Lower lobe of right lung (tissue), 2 donors: ENCODE data around the gene RIMS4. TPM values are rescaled to one million over a fixed set of nuclear protein-coding genes. Genes with fewer than 3 reads are reported as not detected.
"Not testable (repeated sequence)": the region's sequence is repeated elsewhere in the genome, so short reads cannot be mapped to it uniquely, and the experiment has no call there.

ENCODE experiments used
- ATAC-seq, 2 donors: fragments of 200-7000 bp; cut with Tn5 transposase; one replicate each; pipeline ENCODE4 v1.9.1; 2020 to 2022; ENCODE audit warnings: mild to moderate bottlenecking in 2 of 2, moderate library complexity in 2 of 2
- DNase-seq: peaks from one replicate; pipeline ENCODE4 v3.0.0-alpha.2; 2020
- H3K27ac ChIP-seq: fragments of 200-600 bp; one replicate; pipeline ENCODE4 v1.8.0; 2022
- H3K27me3 ChIP-seq: fragments of 200-600 bp; one replicate; pipeline ENCODE4 v1.8.0; 2022; ENCODE audit warnings: low read depth
- H3K36me3 ChIP-seq: fragments of 200-600 bp; one replicate; pipeline ENCODE4 v1.8.0; 2022; ENCODE audit warnings: mild to moderate bottlenecking
- H3K4me1 ChIP-seq: fragments of 200-600 bp; one replicate; pipeline ENCODE4 v1.8.0; 2022
- H3K4me3 ChIP-seq: fragments of 200-600 bp; one replicate; pipeline ENCODE4 v1.8.0; 2022; ENCODE audit warnings: mild to moderate bottlenecking
- H3K9me3 ChIP-seq: fragments of 200-600 bp; one replicate; pipeline ENCODE4 v1.8.0; 2022
- intact Hi-C: fragments of 100-400 bp; cut with DNase I; formaldehyde crosslinking; loops from one replicate; pipeline ENCODE4 v1.11.0; 2022
- total RNA-seq: library from RNA; stranded (reverse); fragmentation: NEBNext Ultra II Directional; extraction: Animal tissue kit (Norgen Biotek cat#: 25700); gene quantifications from one replicate; pipeline ENCODE4 v1.2.1, GENCODE V29; 2021
- TF ChIP-seq, protein P1 (sequence below): fragments of 200-600 bp; IDR thresholded peaks from one replicate; pipeline ENCODE4 v1.8.0; 2022; ENCODE audit warnings: antibody characterized with exemption, mild to moderate bottlenecking
- donor health status: DM: no; HTN: yes; CAD: no; lungs with severe emphysema.

The RIMS4 gene
- total RNA-seq, 1 donor from 2014 or later = 3.5 TPM

DNA sequence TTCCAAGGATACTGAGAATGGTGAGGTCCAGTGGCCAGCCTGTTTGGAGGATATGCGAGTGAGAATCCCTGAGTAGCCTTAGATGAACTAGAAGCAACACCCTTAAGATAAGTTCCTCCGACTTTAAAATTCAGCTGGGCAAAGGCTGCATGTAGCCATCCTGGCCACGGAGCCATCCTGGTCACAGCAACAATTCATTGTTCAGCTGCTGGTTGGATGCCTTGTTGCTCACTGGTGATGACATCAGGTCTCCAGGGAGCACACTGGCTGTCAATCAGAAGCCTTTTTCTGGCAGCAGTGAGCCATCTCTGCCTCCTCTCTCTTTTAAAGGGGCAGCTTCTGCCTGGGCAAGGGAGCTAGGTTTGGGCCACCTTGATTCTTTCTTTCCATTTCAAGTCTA lies 22.4 kb upstream of the RIMS4 start:
- no peaks in the 10 kb centered on the region for H3K36me3 ChIP-seq
- H3K4me3 ChIP-seq = no peak overlapping the region
- TF ChIP-seq, protein P1, sequence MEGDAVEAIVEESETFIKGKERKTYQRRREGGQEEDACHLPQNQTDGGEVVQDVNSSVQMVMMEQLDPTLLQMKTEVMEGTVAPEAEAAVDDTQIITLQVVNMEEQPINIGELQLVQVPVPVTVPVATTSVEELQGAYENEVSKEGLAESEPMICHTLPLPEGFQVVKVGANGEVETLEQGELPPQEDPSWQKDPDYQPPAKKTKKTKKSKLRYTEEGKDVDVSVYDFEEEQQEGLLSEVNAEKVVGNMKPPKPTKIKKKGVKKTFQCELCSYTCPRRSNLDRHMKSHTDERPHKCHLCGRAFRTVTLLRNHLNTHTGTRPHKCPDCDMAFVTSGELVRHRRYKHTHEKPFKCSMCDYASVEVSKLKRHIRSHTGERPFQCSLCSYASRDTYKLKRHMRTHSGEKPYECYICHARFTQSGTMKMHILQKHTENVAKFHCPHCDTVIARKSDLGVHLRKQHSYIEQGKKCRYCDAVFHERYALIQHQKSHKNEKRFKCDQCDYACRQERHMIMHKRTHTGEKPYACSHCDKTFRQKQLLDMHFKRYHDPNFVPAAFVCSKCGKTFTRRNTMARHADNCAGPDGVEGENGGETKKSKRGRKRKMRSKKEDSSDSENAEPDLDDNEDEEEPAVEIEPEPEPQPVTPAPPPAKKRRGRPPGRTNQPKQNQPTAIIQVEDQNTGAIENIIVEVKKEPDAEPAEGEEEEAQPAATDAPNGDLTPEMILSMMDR = no peak
- ATAC-seq (no peak), DNase-seq (no peak)
- intact Hi-C loops = no loop called here
- H3K27me3 ChIP-seq = no peaks in the 10 kb centered on the region
- H3K27ac ChIP-seq = no peak overlapping the region
- no peaks in the 10 kb centered on the region for H3K9me3 ChIP-seq
- no peaks in the 10 kb centered on the region for H3K4me1 ChIP-seq

DNA sequence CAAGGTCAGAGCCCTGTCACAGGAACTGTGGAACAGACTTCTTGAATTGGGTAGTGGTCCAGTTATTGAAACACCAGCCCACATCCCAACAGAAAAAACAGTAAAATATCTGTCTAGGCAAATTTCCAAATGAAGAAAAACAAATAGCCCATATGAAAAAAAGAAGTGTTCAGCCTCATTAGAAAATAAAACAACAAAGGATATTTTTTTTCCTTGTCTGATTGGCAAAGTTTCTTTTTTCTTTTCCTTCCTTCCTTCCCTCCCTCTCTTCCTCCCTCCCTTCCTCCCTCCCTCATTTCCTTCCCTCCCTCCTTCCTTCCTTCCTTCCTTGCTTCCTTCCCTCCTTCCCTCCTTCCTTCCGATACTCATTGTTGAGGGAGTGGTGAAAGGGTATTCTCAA lies 20.6 kb upstream of the RIMS4 start:
- Histone ChIP-seq H3K27me3 (no peaks in the 10 kb centered on the region), H3K4me1 (no peaks in the 10 kb centered on the region), H3K27ac (no peak overlapping the region), H3K36me3 (no peaks in the 10 kb centered on the region), H3K9me3 (no peaks in the 10 kb centered on the region), H3K4me3 (no peak overlapping the region)
- ATAC-seq (no peak), DNase-seq (no peak)
- intact Hi-C loops = no loop called here
- TF ChIP-seq, protein P1 = no peak

DNA sequence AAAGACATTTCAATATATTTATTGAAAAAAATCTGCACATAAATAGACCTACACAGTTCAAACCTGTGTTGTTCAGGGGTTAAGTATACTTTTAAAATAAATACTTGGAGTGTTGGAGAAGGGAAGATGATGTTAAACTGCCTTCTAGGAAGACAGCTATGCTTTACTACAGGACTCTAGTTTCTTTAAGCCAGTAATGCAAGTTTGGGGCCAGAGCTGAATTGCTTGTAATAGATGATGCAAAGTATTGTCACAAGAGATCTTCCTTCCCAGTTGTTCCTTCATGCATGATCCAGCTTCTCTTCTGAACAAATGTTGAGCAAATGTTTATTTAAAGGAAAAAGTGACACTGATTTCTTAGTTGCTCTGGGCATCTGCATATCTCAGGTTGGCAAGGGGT lies 20.2 kb upstream of the RIMS4 start:
- no peak for ATAC-seq
- TF ChIP-seq, protein P1 = no peak
- Histone ChIP-seq H3K36me3 (no peaks in the 10 kb centered on the region), H3K4me1 (no peaks in the 10 kb centered on the region), H3K27ac (no peak overlapping the region), H3K27me3 (no peaks in the 10 kb centered on the region), H3K4me3 (no peak overlapping the region), H3K9me3 (no peaks in the 10 kb centered on the region)
- DNase-seq = no peak
- intact Hi-C loops = no loop called here

DNA sequence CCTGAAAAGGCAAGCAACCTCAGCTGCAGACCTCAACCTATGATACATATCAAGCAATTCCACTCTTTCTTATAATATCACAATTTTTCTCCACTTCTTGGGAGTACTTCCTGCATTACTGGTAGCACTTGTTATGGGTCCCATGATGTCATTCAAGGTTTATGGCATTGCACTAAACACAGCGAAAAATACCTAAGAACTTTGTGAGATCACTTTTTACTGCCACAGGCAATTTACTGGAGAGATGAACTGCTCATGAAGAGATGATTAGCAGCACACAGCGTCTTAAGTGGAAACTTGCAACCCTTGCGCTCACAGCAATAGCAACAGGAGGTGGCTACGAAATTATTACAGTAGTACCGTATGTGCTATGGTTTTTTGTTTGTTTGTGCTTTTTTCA lies 19.3 kb upstream of the RIMS4 start:
- no peaks in the 10 kb centered on the region for H3K9me3 ChIP-seq
- no peak overlapping the region for H3K4me3 ChIP-seq
- ATAC-seq (no peak), DNase-seq (no peak)
- H3K4me1 ChIP-seq = no peaks in the 10 kb centered on the region
- H3K27me3 ChIP-seq = no peaks in the 10 kb centered on the region
- H3K36me3 ChIP-seq = no peaks in the 10 kb centered on the region
- TF ChIP-seq, protein P1 = no peak
- no peak overlapping the region for H3K27ac ChIP-seq
- intact Hi-C loops = no loop called here

DNA sequence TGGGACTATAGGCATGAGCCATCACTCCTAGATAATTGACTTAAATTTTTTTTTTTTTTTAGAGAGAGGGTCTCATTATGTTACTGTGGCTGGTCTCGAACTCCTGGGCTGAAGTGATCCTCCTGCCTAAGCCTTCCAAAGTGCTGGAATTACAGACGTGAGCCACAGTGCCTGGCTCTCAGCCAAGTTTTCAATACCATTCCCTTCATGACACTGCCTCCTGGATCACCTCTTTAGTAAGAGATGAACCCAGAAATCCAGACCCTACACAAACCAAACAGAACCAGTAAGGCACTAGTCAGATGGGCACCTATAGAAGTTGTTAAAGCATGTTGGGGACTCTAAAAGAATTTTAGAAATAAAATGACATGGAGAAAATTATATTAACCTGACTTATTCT lies 18.3 kb upstream of the RIMS4 start:
- no peak overlapping the region for H3K27ac ChIP-seq
- no peak for DNase-seq
- no peak for ATAC-seq
- H3K4me3 ChIP-seq = no peak overlapping the region
- intact Hi-C loops = no loop called here
- TF ChIP-seq, protein P1 = no peak
- no peaks in the 10 kb centered on the region for H3K9me3 ChIP-seq
- no peaks in the 10 kb centered on the region for H3K36me3 ChIP-seq
- H3K27me3 ChIP-seq = no peaks in the 10 kb centered on the region
- no peaks in the 10 kb centered on the region for H3K4me1 ChIP-seq

DNA sequence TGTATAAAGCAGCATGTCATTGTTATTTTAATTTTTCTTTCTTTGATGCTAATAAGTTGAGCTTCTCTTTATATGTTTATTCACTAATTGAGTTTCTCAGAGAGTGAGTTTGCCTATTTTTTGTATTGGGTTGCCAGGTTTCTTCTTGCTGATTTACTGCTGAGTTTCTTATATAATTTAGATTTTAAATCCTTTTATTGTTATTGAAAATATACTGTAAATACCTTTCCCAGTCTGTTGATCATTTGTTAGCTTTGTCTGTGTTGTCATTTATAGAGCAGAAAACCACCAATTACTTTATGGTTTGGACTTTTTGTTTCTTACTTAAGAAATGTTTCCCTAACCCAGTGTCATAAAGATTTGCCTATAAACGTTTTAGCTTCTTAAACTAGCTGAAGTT lies 17.1 kb upstream of the RIMS4 start:
- Histone ChIP-seq H3K27me3 (no peaks in the 10 kb centered on the region), H3K4me3 (no peak overlapping the region), H3K27ac (no peak overlapping the region), H3K9me3 (no peaks in the 10 kb centered on the region), H3K36me3 (no peaks in the 10 kb centered on the region), H3K4me1 (no peaks in the 10 kb centered on the region)
- DNase-seq = no peak
- intact Hi-C loops = no loop called here
- no peak for ATAC-seq
- TF ChIP-seq, protein P1 = no peak

DNA sequence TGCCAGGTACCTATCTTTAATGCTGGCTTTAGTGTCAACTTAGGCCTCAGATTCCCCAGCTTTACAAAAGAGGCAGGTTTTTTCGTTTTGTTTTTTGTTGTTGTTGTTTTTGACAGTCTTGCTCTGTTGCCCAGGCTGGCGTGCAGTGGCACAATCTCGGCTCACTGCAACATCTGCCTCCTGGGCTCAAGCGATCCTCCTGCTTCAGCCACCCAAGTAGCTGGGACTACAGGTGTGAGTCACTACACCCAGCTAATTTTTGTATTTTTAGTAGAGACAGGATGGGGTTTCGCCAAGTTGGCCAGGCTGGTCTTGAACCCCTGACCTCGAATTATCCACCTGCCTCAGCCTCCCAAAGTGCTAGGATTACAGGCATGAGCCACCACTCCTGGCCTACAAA lies 11.2 kb upstream of the RIMS4 start:
- ATAC-seq, intact Hi-C loops, DNase-seq: not testable (repeated sequence)

More for the DNA sequence above, 11.2 kb upstream of the RIMS4 start:
- H3K9me3 ChIP-seq, H3K4me3 ChIP-seq, H3K27ac ChIP-seq, H3K27me3 ChIP-seq, H3K36me3 ChIP-seq, H3K4me1 ChIP-seq: not testable (repeated sequence)
